Thymus (tissue), 11 donors: ENCODE results near the gene NF1. TPM values are rescaled to one million over a fixed set of nuclear protein-coding genes. Genes with fewer than 3 reads are reported as not detected.
"Not testable (repeated sequence)": the region's sequence is repeated elsewhere in the genome, so short reads cannot be mapped to it uniquely, and the experiment has no call there.

ENCODE experiments used
- DNase-seq, 9 donors: peaks; one replicate each; pipeline ENCODE4 v3.0.0-alpha.2; 2013; ENCODE audit warnings: low spot score in 9 of 9, low read depth in 6 of 9, missing footprints in 1 of 9
- H3K27ac ChIP-seq, 2 donors: one replicate each; pipeline ENCODE4 v1.5.1; 2013; ENCODE audit warnings: control low read depth in 1 of 2, low read depth in 1 of 2, low read length in 1 of 2, mild to moderate bottlenecking in 1 of 2, moderate library complexity in 1 of 2
- H3K27me3 ChIP-seq, 2 donors: one replicate each; pipeline ENCODE4 v1.5.1; 2013; ENCODE audit warnings: low read length in 1 of 2; ENCODE audit not compliant: control insufficient read depth in 2 of 2, insufficient read depth in 1 of 2
- H3K36me3 ChIP-seq, 2 donors: one replicate each; pipeline ENCODE4 v1.5.1; 2013; ENCODE audit warnings: low read length in 1 of 2, mild to moderate bottlenecking in 1 of 2, moderate library complexity in 1 of 2; ENCODE audit not compliant: control insufficient read depth in 2 of 2, insufficient read depth in 2 of 2
- H3K4me1 ChIP-seq, 2 donors: one replicate each; pipeline ENCODE4 v1.5.1; 2013; ENCODE audit warnings: low read length in 2 of 2; ENCODE audit not compliant: control insufficient read depth in 2 of 2, insufficient read depth in 2 of 2
- H3K4me3 ChIP-seq, 2 donors: one replicate each; pipeline ENCODE4 v1.5.1; 2013; ENCODE audit warnings: low read length in 2 of 2, control low read depth in 1 of 2, mild to moderate bottlenecking in 1 of 2
- H3K9me3 ChIP-seq, 2 donors: one replicate each; pipeline ENCODE4 v1.5.1; 2013; ENCODE audit warnings: low read length in 1 of 2, mild to moderate bottlenecking in 1 of 2; ENCODE audit not compliant: control insufficient read depth in 2 of 2, insufficient read depth in 1 of 2
- WGBS: extraction: QIAGEN DNeasy Blood & Tissue Kit; methylation state at CpG from one replicate; pipeline ENCODE4 v1.1.7; 2013; 5-methylcytosine and 5-hydroxymethylcytosine counted together
- polyA plus RNA-seq: library from polyadenylated mRNA; stranded (reverse); fragments of 200-250 nt; gene quantifications from one replicate; pipeline ENCODE4 v1.2.3, GENCODE V29; 2013
- total RNA-seq: library from RNA; stranded (reverse); fragments of 120-200 nt; gene quantifications from one replicate; pipeline ENCODE4 v1.2.4, GENCODE V29; 2013
- donor health status: healthy.

The NF1 gene
- total and polyA plus RNA-seq, 2 donors: 10.3 to 16.6 TPM

- H3K36me3 ChIP-seq: peaks cover under 1 to 9% of the 10 kb centered on the region in 2 donors
- peaks cover 10 to 15% of the 10 kb centered on the region in 2 donors for H3K4me1 ChIP-seq
- DNase-seq: peak in 7 of 9 donors; percentile 84 to 96 (median 89)
- H3K27ac ChIP-seq: peak overlapping the region; percentile 87 to 92
- no peaks in the 10 kb centered on the region for H3K9me3 ChIP-seq
- 2% methylated on average over 2 of the region's 2 CpGs for WGBS
- H3K27me3 ChIP-seq: no peaks in the 10 kb centered on the region
- H3K4me3 ChIP-seq: peak overlapping the region; percentile 44 to 77
Observed at GRCh38 chr17:31310260-31310659, 215.5 kb downstream of the NF1 start.

- DNase-seq: peak in 1 of 9 donors; percentile 63
- Histone ChIP-seq H3K27ac (peak overlapping the region; percentile 87 to 88), H3K4me3 (peak overlapping the region; percentile 44 to 77), H3K36me3 (peaks cover 0 to 4% of the 10 kb centered on the region in 2 donors), H3K9me3 (no peaks in the 10 kb centered on the region), H3K27me3 (no peaks in the 10 kb centered on the region), H3K4me1 (peaks cover 12 to 17% of the 10 kb centered on the region in 2 donors)
- WGBS: 3% methylated on average over 7 of the region's 7 CpGs
Observed at GRCh38 chr17:31310886-31311285, 216.1 kb downstream of the NF1 start.

GRCh38 chr17:31311526-31311925 is 216.7 kb downstream of the NF1 start:
- peaks cover 13 to 18% of the 10 kb centered on the region in 2 donors for H3K4me1 ChIP-seq

GRCh38 chr17:31312223-31312622 is 217.4 kb downstream of the NF1 start:
- not testable (repeated sequence) for DNase-seq, H3K9me3 ChIP-seq, H3K36me3 ChIP-seq, H3K27me3 ChIP-seq
- H3K27ac ChIP-seq: peak overlapping the region; percentile 77 to 87
- H3K4me3 ChIP-seq: peak overlapping the region; percentile 44 to 77
- peaks cover 13% of the 10 kb centered on the region in 2 donors for H3K4me1 ChIP-seq
- 22% methylated on average over 7 of the region's 7 CpGs for WGBS

More at GRCh38 chr17:31311526-31311925, 216.7 kb downstream of the NF1 start:
- peak overlapping the region; percentile 44 to 77 for H3K4me3 ChIP-seq
- no peaks in the 10 kb centered on the region for H3K9me3 ChIP-seq
- 15% methylated on average over 3 of the region's 3 CpGs for WGBS
- peak overlapping the region; percentile 69 to 87 for H3K27ac ChIP-seq
- DNase-seq: no peak
- H3K27me3 ChIP-seq: no peaks in the 10 kb centered on the region
- H3K36me3 ChIP-seq: peaks cover 0 to 4% of the 10 kb centered on the region in 2 donors

- Histone ChIP-seq H3K9me3 (no peaks in the 10 kb centered on the region), H3K27ac (peak within 1 kb of the TSS; percentile 81 to 84), H3K27me3 (no peaks in the 10 kb centered on the region), H3K4me3 (peak within 1 kb of the TSS; percentile 32 to 52), H3K36me3 (peaks cover 0 to 10% of the 10 kb centered on the region in 2 donors), H3K4me1 (peaks cover 3 to 6% of the 10 kb centered on the region in 2 donors)
- peak in 5 of 9 donors; percentile 25 to 80 (median 65) for DNase-seq
- WGBS: 5% methylated on average over 3 of the region's 3 CpGs
Observed at GRCh38 chr17:31313982-31314781, 219.4 kb downstream of the NF1 start, which contains the start of gene EVI2B. Gene EVI2B, minus strand, starts transcription at chr17:31314054. Its CDS starts 8,445 bp downstream, at chr17:31305609.

GRCh38 chr17:31314782-31315100 is 220.0 kb downstream of the NF1 start:
- WGBS: 92% methylated on average over 3 of the region's 3 CpGs
- no peak for DNase-seq
- H3K9me3 ChIP-seq: no peaks in the 10 kb centered on the region
- peaks cover 3% of the 10 kb centered on the region in 2 donors for H3K4me1 ChIP-seq
- H3K36me3 ChIP-seq: peaks cover 0 to 10% of the 10 kb centered on the region in 2 donors
- H3K4me3 ChIP-seq: no peak overlapping the region
- H3K27me3 ChIP-seq: no peaks in the 10 kb centered on the region
- peak overlapping the region; percentile 25 to 81 for H3K27ac ChIP-seq

- H3K4me3 ChIP-seq: peak overlapping the region; percentile 58 to 68
- peak overlapping the region; percentile 89 to 93 for H3K27ac ChIP-seq
- WGBS: 14% methylated on average over 8 of the region's 8 CpGs
- H3K9me3 ChIP-seq: no peaks in the 10 kb centered on the region
- peaks cover 9 to 13% of the 10 kb centered on the region in 2 donors for H3K4me1 ChIP-seq
- DNase-seq: peak in 5 of 9 donors; percentile 43 to 80 (median 50)
- no peaks in the 10 kb centered on the region for H3K27me3 ChIP-seq
- H3K36me3 ChIP-seq: peaks cover 0 to 10% of the 10 kb centered on the region in 2 donors
Observed at GRCh38 chr17:31318298-31318801, 223.6 kb downstream of the NF1 start.

- H3K4me1 ChIP-seq: peaks cover 9 to 13% of the 10 kb centered on the region in 2 donors
- H3K9me3 ChIP-seq: no peaks in the 10 kb centered on the region
- peaks cover 0 to 10% of the 10 kb centered on the region in 2 donors for H3K36me3 ChIP-seq
- peak in 5 of 9 donors; percentile 42 to 74 (median 66) for DNase-seq
- WGBS: 20% methylated on average over 5 of the region's 5 CpGs
- H3K27me3 ChIP-seq: no peaks in the 10 kb centered on the region
- H3K4me3 ChIP-seq: peak overlapping the region; percentile 58 to 68
- peak overlapping the region; percentile 89 to 93 for H3K27ac ChIP-seq
Observed at GRCh38 chr17:31318851-31319661, 224.3 kb downstream of the NF1 start.
